Measurements from ENCODE around the gene PPP1CA.

The PPP1CA gene

GRCh38 chr11:67375320-67376055 lies 26.2 kb downstream of the PPP1CA start:
- DNase-seq: peak; percentile 85
- in situ Hi-C loops (cut with HindIII; ENCODE audit: low pct_ligation_motif_present, low pct_unique_long_range_greater_than_20kb, low sequenced_read_pairs): no loop called here

DNA sequence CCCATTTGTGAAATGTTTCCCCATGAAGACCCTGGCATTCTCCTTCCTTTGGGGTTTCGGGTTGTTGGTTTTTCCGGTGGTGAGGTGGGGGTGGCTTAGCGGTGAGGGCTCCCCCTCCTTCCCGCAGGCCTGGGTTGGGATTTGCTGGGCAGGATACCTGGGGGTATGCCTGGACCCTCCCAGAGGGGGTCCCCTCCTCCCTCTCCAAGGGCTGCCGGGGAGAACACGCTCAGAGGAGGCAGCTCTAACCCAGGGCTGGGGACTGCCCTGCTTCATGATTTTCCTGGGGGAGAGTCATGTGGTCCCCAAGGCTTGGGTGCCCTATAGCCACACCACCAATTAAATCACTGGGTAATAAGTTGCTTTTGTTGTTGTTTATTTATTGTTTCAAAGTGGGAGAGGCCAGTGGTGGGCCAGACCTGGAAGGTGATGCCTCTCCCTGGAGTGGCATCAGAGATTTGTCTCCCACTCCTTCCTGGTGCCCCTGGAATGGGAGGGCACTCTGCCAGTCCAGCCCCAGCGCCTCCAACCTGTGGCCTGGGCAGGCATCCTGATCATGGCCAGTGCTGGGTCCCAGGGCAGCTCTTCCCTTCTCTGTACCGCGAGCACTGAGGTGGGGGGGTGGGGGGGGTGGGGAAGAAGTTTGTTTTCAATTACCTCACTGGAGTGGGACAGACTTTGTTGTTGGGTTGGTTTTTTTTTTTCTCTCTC lies 26.9 kb downstream of the PPP1CA start:
- in situ Hi-C loops (cut with HindIII; ENCODE audit: low pct_ligation_motif_present, low pct_unique_long_range_greater_than_20kb, low sequenced_read_pairs): no loop called here

DNA sequence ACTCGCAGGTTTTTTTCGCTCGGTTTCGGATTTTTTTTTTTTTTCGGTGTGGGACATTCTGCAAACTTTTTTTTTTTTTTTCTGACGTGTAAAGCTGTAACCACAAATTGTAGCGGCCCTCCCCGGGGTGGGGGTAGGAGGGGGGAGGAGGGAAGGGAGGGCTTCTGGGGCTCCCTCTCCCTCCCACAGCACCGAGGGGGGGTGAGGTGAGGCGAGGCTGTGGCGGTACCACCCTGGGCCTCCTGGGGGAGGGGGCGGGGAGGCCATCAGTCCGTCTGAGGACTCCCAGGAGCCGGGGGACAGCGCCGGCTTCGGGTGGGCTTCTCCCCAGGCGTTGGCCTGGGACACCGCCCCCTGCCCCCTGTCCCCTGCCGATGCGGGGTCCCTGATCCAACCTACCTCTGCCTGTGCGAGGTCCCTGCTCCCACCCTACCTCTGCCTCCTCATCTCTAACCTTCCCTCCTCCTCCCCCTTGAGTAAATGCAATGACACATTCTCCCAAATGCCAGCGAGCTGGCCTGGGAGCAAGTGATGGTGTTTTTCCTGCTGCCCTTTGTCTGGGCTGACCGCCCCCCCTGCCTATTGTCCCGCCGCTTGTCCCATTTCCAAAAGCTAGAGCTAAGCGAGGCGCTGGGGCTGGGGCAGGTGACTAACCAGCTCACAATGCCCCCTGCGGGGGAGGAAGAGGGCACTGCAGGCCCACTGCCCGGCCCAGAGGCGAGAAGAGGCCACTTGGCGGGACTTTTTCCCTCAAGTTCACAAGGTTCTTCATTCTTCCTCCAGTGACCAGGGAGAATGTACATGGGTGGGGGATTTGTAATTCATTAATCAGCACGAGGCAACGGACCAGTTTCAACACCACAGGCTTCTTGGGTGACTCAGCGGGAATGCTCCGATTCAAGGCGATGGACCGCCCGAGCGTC lies 27.7 kb downstream of the PPP1CA start:
- in situ Hi-C loops (cut with HindIII; ENCODE audit: low pct_ligation_motif_present, low pct_unique_long_range_greater_than_20kb, low sequenced_read_pairs): no loop called here
- peak; percentile 99 for DNase-seq

More for the DNA sequence above, 26.9 kb downstream of the PPP1CA start:
- DNase-seq: peak; percentile 83

- no peak for DNase-seq
- in situ Hi-C loops (cut with HindIII; ENCODE audit: low pct_ligation_motif_present, low pct_unique_long_range_greater_than_20kb, low sequenced_read_pairs): no loop called here
Observed at GRCh38 chr11:67372993-67373647, 28.5 kb downstream of the PPP1CA start, which contains the start of gene CLCF1. Gene CLCF1 (minus strand): TSS chr11:67373598. CDS start chr11:67373539, 59 bp downstream.

GRCh38 chr11:67372321-67372992 lies 29.2 kb downstream of the PPP1CA start:
- in situ Hi-C loops (cut with HindIII; ENCODE audit: low pct_ligation_motif_present, low pct_unique_long_range_greater_than_20kb, low sequenced_read_pairs): no loop called here
- peak; percentile 31 for DNase-seq

DNA sequence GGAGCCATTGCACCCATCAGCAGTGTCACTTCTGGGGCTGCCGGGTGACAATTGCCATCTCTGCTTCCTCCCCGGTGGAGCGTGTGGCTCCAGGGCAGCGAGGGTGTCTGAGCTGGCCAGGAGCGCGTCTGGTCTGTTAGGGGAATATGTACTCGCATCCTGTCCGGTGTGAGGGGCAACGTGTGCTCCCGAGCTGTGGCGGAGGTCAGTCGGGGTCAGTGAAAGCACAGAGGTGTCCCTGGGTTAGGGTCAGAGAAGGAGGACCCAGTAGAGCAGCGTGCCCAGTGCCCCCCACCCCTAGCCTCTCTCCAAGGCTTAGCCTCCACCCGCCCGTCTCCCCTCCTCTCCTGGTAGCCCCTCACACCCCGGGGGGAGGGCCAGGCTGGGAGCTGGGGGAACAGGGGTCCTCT lies 29.7 kb downstream of the PPP1CA start:
- in situ Hi-C loops (cut with HindIII; ENCODE audit: low pct_ligation_motif_present, low pct_unique_long_range_greater_than_20kb, low sequenced_read_pairs): no loop called here
- no peak for DNase-seq

DNA sequence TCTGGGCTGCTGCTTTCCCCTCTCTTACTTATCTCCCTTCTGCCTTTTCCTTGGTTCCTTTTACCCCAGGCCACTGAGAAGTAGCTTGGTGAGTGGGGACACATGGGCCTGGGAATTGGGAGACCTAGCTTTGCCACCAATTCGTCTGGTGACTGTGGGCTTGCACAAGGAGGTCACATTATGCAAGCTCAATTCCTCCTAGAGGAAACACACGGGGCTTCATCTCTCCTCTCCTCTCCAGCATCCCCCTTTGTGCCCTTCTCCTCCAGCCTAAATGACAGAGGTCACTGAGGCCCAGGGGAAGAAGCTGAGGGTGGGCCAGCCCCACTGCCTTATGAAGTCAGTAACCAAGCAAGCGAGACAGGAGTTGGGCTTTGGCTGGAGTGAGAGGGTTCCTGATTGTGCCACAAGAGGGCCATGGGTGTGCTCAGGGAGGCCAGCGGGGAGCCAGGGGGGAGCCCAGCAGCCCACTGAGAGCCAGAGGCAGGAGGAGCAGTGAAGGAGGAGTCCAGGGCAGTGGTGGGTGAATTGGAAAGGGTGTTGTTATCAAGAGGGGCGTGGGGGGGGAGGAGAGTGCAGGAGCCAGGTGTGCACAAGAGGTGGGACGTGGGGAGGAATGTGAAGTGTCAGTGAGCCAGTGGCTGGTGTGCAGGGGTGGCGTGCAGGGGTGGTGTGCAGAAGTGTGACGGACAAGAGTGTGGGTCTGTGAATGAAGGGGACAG lies 30.3 kb downstream of the PPP1CA start:
- peak; percentile 65 for DNase-seq
- in situ Hi-C loops (cut with HindIII; ENCODE audit: low pct_ligation_motif_present, low pct_unique_long_range_greater_than_20kb, low sequenced_read_pairs): no loop called here

DNA sequence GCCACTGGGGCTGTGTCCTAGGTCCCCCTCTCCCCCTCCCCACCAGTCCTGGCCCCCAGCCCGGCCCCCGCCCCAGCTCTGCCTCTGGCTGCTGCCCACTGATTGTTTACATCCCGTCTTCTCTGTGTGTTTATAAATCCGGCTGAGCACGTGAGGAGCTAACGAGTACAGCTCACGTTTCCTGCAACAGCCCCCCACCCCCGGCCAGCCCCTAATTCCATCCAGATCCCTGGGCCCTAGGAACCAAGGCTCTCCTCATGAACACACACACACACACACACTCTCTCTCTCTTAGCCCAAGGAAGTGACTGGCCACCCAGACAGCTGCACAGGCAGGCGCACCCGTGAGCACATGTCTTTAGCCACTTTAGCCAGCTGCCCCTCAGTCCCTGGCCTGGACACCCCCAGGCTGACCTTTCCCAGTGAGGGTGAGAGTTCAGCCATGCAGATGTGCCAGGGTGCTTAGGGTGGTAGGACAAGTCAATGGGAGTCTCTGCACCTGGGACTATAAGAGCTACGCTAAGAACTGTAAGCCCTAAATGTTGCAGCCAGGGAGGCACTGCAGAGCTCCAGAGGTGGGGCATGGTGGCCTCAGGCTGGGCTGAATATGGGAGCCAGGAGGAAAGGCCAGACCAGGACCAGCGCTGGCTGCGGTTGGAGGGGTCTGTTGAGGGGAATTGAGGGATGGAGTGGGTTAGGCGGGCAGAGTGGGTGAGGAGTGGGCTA lies 31.1 kb downstream of the PPP1CA start:
- in situ Hi-C loops (cut with HindIII; ENCODE audit: low pct_ligation_motif_present, low pct_unique_long_range_greater_than_20kb, low sequenced_read_pairs): no loop called here
- no peak for DNase-seq

GRCh38 chr11:67369801-67370284 lies 31.8 kb downstream of the PPP1CA start:
- in situ Hi-C loops (cut with HindIII; ENCODE audit: low pct_ligation_motif_present, low pct_unique_long_range_greater_than_20kb, low sequenced_read_pairs): no loop called here
- DNase-seq: no peak

DNA sequence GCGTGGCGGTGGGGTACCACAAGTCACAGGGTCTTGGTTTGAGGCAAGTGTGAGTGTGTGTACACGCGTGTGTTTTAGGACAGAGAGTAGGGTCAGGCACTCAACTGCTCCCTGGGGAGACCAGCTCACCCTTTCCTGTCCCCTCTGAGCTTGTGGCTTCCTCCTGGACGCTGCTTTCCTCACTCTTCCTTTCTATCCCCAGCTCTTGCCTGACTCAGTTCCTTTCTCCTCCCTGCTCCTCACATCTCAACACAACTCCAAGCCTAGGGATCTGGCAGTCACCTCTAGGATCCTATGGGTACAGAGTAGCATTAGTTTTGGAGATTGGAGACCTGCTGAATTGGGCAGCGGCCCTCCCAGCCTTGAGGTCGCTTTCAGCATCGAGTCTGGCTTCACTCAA lies 32.4 kb downstream of the PPP1CA start:
- in situ Hi-C loops (cut with HindIII; ENCODE audit: low pct_ligation_motif_present, low pct_unique_long_range_greater_than_20kb, low sequenced_read_pairs): no loop called here
- no peak for DNase-seq

- no peak for DNase-seq
- in situ Hi-C loops (cut with HindIII; ENCODE audit: low pct_ligation_motif_present, low pct_unique_long_range_greater_than_20kb, low sequenced_read_pairs): no loop called here
Observed at GRCh38 chr11:67368621-67369020, 33.0 kb downstream of the PPP1CA start.

DNA sequence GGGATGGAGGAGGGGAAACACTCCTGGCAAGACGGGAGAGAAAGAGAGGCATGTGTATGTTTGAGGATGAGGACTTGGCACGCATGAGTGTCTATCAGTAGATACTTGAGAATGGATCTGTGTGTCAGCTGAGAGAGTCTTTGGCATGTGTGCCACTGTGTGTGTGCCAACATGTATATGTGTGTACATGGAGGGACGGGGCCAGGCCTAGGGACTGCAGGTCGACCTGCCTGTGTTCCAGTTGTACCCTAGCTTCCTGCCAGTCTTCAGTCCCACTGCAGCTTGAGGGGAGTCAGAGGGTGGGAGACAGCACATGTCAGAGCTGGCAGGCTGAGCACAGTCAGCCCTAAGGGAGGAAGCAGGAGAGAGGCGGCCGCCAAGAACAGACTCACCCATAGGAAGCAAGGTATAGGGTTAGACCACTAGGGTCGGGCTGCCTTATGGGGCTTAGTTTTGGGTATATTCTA lies 33.9 kb downstream of the PPP1CA start:
- in situ Hi-C loops (cut with HindIII; ENCODE audit: low pct_ligation_motif_present, low pct_unique_long_range_greater_than_20kb, low sequenced_read_pairs): no loop called here
- DNase-seq: no peak

GRCh38 chr11:67366961-67367760 lies 34.5 kb downstream of the PPP1CA start:
- no peak for DNase-seq

GRCh38 chr11:67366546-67366945 lies 35.1 kb downstream of the PPP1CA start:
- no peak for DNase-seq
- in situ Hi-C loops (cut with HindIII; ENCODE audit: low pct_ligation_motif_present, low pct_unique_long_range_greater_than_20kb, low sequenced_read_pairs): no loop called here

More at GRCh38 chr11:67366961-67367760, 34.5 kb downstream of the PPP1CA start:
- in situ Hi-C loops (cut with HindIII; ENCODE audit: low pct_ligation_motif_present, low pct_unique_long_range_greater_than_20kb, low sequenced_read_pairs): no loop called here

DNA sequence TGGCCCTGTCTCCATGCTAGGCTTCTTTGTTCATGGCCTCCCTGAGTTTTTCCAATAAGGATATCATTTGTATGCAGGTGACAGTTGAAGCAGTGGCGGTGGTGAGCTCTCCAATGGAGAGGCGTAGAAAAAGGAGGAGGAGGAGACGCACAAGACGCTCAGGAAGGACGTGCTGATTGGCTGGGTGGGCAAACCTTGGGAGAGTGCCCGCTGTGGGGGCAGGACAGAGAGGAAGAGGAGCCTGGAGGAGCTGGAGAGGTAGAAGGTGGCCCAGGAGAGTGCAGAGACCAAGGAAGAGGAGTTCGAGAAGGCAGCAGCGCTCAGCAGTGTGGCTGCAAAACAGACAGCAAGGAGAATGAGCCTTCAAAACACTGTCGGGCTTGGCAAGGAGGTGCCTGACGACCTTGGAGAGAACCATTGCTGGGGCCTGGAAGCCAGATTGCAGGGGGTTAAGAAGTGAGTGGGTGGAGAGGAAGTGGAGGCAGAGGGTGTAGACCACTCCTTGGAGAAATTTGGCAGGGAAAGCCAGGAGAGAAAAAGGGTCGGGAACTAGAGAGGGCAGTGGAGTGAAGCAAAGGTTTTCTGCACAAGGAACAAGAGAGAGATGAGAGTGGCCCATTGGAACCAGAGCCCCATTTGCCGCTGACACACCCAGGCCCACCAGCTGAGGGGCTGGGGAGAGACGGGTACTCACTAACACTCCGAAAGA lies 35.8 kb downstream of the PPP1CA start:
- DNase-seq: no peak
- in situ Hi-C loops (cut with HindIII; ENCODE audit: low pct_ligation_motif_present, low pct_unique_long_range_greater_than_20kb, low sequenced_read_pairs): no loop called here
